ENCODE results near the gene ZNF408.
"Not testable (repeated sequence)": the region's sequence is repeated elsewhere in the genome, so short reads cannot be mapped to it uniquely, and the experiment has no call there.

The ZNF408 gene

GRCh38 chr11:46698597-46698996, 2.2 kb upstream of the ZNF408 start:
- DNase-seq: no peak

DNA sequence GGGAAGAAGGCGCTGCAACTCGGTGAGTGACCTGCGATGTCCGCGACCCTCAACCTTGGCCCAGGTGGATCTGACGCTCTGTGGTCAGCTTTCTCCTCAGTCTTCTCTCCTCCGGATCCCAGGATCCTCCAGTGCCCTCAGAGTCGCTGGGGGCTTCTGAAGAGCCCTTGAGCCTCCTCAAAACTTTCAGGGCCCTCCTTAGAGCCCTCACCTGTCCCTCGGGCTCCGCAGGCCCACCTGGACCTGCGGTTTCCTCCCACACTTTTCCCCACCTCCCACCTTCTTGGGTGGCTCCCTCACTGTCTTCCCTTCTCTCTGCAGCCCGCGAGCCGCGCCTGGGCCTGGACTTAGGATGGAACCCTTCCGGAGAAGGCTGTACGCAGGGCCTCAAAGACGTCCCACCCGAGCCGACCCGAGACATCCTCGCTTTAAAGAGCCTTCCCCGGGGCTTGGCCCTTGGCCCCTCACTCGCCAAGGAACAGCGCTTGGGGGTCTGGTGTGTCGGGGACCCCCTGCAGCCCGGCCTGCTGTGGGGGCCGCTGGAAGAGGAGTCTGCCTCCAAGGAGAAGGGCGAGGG, 335 bp downstream of the ZNF408 start:
- DNase-seq: no peak

DNA sequence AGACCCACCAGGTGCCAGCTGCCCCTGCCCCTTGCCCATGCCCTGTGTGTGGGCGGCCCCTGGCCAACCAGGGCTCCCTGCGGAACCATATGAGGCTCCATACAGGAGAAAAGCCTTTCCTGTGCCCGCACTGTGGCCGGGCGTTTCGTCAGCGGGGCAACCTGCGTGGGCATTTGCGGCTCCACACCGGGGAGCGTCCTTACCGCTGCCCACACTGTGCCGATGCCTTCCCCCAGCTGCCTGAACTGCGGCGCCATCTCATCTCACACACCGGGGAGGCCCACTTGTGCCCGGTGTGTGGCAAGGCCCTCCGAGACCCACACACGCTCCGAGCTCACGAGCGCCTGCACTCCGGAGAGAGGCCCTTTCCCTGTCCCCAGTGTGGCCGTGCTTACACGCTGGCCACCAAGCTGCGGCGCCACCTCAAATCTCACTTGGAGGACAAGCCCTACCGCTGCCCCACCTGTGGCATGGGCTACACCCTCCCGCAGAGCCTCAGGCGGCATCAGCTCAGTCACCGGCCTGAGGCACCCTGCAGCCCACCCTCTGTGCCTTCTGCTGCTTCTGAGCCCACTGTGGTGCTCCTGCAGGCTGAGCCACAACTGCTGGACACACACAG, 4.3 kb downstream of the ZNF408 start:
- DNase-seq: no peak

GRCh38 chr11:46706886-46707285, 6.1 kb downstream of the ZNF408 start:
- DNase-seq: no peak

GRCh38 chr11:46709351-46709750, 8.5 kb downstream of the ZNF408 start:
- not testable (repeated sequence) for DNase-seq

GRCh38 chr11:46710821-46711269, 10.0 kb downstream of the ZNF408 start:
- peak; percentile 52 for DNase-seq

DNA sequence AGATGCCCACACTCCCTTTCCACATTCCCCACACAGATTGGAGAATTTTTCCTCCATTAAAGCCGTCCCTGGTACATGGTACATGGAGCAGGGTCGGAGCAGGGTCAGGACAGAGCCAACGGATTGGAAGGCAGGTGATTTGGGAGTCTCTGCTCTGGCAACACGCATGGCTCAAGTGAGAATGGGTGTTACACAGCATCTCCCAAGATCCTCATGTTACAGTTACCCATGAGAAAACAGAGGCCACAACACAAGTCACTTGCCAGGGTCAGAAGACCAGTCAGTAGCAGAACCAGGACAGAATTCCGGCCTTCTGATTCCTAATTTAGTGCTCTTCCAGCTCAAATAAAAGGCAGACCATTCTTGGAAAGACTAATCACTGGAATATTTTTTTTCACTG, 10.5 kb downstream of the ZNF408 start:
- DNase-seq: no peak

DNA sequence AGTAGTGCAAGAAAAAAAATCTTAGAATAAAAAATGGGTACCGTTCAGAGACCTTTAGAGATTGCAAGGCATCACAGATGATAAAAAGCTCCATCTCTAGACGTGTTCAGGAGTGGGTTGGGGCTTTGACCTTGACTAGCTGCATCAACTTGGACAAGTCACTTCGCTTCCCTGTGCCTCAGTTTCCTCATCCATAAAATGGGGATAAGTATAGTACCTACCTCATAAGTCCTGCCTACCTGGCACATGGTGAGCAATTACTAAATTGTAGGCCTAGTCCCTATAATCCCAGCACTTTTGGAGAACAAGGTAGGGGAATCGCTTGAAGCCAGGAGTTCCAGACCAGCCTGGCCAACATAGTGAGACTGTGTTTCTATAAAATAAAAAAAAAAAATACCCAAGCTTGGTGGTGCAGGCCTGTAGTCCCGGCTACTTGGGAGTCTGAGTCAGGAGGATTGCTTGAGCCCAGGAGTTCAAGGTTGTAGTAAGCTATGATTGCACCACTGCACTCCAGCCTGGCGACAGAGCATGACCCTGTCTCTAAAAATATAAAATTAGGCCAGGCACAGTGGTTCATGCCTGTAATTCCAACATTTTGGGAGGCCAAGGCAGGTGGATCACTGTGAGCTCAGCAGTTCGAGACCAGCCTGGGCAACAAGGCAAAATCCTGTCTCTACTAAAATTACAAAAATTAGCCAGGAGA, 12.2 kb downstream of the ZNF408 start:
- no peak for DNase-seq

DNA sequence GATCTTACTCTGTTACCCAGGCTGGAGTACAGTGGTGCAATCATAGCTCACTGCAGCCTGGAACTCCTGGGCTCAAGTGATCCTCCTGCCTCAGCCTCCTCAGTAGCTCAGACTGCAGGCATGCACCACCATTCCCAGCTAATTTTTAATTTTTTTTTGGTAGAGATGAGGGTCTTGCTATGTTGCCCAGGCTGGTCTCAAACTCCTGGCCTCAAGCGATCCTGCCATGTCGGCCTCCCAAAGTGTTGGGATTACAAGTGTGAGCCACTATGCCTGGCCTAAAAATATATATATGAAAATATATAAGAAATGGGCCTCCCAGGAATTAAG, 17.0 kb downstream of the ZNF408 start:
- DNase-seq: not testable (repeated sequence)

DNA sequence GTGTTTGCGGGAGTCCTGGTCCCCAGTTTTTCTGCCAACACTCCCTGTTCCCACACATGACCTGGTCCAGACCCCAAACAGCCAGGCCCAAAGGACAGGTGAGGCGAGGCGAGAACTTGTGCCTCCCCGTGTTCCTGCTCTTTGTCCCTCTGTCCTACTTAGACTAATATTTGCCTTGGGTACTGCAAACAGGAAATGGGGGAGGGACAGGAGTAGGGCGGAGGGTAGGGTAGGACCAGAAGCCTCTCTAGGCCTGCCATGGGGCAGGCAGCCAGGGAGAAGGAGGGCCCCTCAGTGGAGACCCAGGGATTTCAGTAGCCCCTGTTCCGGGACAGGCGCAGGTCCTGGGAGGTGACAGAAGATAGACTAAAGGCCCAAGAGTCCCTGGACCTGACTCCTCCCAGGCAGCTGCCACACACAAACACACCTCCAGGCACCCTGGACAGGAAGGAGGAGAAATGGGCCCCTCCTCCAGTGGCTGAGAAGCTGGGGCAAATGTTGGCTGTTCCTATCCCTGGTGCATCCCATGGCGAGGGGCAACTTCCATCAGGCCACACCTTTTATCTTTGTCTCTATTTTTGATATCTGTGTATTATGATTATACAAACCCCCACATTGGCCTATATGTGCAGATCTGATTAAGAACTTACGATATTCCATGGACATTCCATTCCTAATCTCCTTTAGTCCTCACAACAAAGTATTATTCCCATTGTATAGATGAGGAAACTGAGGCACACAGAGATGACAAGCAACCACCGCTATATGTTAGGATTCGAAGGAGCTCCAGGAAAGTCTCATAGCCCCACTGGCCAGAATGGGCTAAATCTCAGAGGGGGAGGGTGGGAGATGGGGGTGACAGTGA, 17.6 kb downstream of the ZNF408 start:
- no peak for DNase-seq

- no peak for DNase-seq
These were observed 18.3 kb downstream of the ZNF408 start, which contains the start of gene F2 for GRCh38 chr11:46719048-46719542. Gene F2 (plus strand): TSS chr11:46719213. CDS start chr11:46719236, 23 bp downstream.

DNA sequence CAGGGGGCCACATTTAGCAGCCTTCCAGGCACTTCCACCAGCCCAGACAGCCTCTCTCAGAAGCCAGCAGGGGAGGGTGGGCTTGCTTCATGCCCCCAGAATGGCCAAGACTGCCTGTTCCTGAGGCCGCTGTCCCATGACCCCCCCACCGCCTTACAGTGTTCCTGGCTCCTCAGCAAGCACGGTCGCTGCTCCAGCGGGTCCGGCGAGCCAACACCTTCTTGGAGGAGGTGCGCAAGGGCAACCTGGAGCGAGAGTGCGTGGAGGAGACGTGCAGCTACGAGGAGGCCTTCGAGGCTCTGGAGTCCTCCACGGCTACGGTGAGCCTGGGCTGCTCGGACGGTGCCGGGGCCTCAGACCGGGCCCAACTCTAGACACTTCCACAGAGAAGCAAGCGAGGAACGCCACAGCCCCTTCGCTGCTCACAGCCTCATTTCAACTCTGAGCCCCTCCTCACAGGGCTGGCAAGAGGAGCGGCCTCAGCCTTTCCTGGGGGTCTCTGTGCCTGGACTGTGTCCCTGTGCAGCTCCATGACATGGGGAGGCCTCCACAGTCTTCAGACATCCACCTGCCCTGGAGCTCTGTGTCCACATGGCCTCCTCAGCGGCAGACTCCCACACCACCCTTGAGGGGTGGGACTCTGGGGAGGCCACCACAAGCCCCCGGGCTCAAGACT, 18.9 kb downstream of the ZNF408 start:
- no peak for DNase-seq

- no peak for DNase-seq
These were observed 20.5 kb downstream of the ZNF408 start for GRCh38 chr11:46721286-46721685.

- no peak for DNase-seq
These were observed 21.9 kb downstream of the ZNF408 start for GRCh38 chr11:46722566-46723358.

GRCh38 chr11:46723359-46723680, 22.5 kb downstream of the ZNF408 start:
- no peak for DNase-seq

DNA sequence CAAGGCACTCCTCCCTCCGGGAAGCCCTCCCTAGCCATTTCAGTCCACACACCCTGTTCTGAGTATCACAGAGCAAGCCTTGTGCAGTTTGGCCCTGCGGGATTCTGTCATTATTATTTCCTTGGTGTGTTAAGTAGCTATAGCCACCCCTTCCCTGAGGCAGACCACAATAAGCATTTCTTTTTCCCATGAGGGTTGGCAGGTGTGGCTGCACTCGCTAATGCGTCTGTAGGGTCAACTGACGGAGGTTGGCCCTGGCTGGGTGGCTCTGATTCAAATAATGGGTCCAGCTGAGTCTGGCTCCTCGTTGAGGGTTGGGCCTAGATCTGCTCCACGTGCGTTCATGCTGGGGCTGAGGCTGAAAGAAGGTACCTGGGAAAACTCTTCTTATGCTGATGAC, 23.3 kb downstream of the ZNF408 start:
- DNase-seq: no peak

GRCh38 chr11:46725338-46726205, 24.7 kb downstream of the ZNF408 start:
- DNase-seq: no peak

- no peak for DNase-seq
These were observed 25.5 kb downstream of the ZNF408 start for GRCh38 chr11:46726206-46726862.

DNA sequence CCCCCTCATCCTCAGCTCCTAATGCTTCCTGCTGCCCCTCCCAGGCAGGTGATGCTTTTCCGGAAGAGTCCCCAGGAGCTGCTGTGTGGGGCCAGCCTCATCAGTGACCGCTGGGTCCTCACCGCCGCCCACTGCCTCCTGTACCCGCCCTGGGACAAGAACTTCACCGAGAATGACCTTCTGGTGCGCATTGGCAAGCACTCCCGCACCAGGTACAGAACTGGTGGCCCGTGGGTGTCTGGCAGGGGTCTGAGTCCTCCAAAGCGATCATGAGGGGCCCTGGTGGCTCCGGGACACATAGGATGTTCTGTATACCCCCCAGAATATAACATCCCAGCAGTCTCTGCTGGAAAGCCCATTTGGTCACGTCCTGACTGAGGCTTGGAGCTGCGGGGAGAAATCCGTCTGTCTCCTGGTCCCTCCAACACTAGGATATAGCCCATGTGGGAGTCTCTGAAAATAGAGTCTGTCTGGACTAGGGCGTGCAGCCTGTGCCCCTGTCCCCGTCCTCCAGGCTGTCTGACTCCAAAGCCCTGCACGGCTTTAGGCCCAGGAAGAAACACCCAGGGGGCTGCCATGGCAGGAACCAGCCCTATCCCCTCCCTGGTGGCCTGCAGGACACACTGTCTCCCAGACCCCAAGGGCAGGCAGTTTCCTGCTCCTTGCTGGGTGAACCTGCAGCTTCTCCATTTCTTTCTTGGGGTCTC, 27.3 kb downstream of the ZNF408 start:
- DNase-seq: no peak

- DNase-seq: no peak
These were observed 27.8 kb downstream of the ZNF408 start for GRCh38 chr11:46728659-46729040.
